ENCODE results near the gene FRS3. TPM values are rescaled to one million over a fixed set of nuclear protein-coding genes. Genes with fewer than 3 reads are reported as not detected.

Gene FRS3, protein sequence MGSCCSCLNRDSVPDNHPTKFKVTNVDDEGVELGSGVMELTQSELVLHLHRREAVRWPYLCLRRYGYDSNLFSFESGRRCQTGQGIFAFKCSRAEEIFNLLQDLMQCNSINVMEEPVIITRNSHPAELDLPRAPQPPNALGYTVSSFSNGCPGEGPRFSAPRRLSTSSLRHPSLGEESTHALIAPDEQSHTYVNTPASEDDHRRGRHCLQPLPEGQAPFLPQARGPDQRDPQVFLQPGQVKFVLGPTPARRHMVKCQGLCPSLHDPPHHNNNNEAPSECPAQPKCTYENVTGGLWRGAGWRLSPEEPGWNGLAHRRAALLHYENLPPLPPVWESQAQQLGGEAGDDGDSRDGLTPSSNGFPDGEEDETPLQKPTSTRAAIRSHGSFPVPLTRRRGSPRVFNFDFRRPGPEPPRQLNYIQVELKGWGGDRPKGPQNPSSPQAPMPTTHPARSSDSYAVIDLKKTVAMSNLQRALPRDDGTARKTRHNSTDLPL
- total RNA-seq (1 to 10 TPM; 7.5 to 7.6 TPM), polyA plus RNA-seq (1 to 10 TPM in 2 of 3 donors, under 1 TPM in 1; 0.91 to 2.8 (median 2.1) TPM), total RNA-seq (3.0 to 8.4 (median 3.9) reads per million in 6 experiments)

GRCh38 chr6:41779788-41780550 is at the start of gene FRS3:
TSS of gene FRS3 (minus strand) at chr6:41779900. CDS start at chr6:41776987, 2,913 bp downstream.
- no peaks in the 10 kb centered on the region for H3K9me3 Mint-ChIP-seq
- peaks cover 0 to 11% (median 0%) of the 10 kb centered on the region in 5 donors for H3K27me3 Mint-ChIP-seq
- peaks cover 0 to 19% (median 0%) of the 10 kb centered on the region in 3 donors for H3K36me3 Mint-ChIP-seq
- peaks cover 8 to 32% (median 24%) of the 10 kb centered on the region in 4 donors for H3K4me1 Mint-ChIP-seq
- ATAC-seq (peak; percentile 94 to 98), DNase-seq (peak; percentile 95 to 100 (median 99))
- peak within 1 kb of the TSS in 9 of 10 donors; percentile 58 to 88 (median 83) for H3K27ac Mint-ChIP-seq
- POLR2A ChIA-PET: interaction anchor here (0.7 to 1.5 kb wide), 4 partner anchors 10 to 435 kb away, joined by 3 read pairs; no protein-coding TSS in a partner anchor
- peak within 1 kb of the TSS; percentile 88 to 97 (median 92) for H3K4me3 Mint-ChIP-seq

DNA sequence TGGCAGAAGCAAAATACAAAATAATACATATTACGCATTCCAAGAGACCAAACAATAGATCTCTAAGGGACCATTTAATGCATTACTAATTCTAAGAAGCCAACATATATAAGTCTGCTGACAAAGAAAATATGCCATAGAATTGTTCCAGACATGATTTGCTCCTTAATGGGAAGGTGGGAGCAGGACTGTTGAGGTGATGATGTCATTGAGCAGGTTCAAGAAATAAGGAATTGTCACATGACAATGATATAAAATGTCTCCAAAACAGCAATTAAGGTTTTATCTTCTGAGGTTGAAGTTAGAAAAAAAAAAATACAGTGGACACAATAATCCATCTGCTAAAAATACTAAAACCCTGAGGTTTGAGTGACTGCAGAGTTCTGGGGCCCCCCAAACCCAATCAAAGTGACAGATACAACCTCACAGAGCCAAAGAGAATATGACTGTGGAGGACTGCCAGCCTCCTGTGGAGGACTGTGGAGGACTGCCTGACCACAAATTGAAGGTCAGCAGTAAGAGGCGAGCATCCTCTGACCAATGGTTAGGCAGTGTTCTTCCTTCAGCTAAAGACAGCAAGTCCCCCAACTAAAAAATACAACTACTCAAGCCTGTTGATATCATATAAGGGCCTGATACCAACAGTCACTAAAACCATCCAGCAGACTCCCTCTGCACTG is 46.8 kb upstream of the FRS3 start:
- no peak overlapping the region for H3K27ac Mint-ChIP-seq
- H3K27me3 Mint-ChIP-seq: no peaks in the 10 kb centered on the region
- ATAC-seq (no peak), DNase-seq (no peak)
- no peak overlapping the region for H3K4me3 Mint-ChIP-seq
- H3K4me1 Mint-ChIP-seq: no peaks in the 10 kb centered on the region
- POLR2A ChIA-PET: no interaction called here
- H3K9me3 Mint-ChIP-seq: no peaks in the 10 kb centered on the region
- peaks cover 0 to under 1% (median under 1%) of the 10 kb centered on the region in 3 donors for H3K36me3 Mint-ChIP-seq

DNA sequence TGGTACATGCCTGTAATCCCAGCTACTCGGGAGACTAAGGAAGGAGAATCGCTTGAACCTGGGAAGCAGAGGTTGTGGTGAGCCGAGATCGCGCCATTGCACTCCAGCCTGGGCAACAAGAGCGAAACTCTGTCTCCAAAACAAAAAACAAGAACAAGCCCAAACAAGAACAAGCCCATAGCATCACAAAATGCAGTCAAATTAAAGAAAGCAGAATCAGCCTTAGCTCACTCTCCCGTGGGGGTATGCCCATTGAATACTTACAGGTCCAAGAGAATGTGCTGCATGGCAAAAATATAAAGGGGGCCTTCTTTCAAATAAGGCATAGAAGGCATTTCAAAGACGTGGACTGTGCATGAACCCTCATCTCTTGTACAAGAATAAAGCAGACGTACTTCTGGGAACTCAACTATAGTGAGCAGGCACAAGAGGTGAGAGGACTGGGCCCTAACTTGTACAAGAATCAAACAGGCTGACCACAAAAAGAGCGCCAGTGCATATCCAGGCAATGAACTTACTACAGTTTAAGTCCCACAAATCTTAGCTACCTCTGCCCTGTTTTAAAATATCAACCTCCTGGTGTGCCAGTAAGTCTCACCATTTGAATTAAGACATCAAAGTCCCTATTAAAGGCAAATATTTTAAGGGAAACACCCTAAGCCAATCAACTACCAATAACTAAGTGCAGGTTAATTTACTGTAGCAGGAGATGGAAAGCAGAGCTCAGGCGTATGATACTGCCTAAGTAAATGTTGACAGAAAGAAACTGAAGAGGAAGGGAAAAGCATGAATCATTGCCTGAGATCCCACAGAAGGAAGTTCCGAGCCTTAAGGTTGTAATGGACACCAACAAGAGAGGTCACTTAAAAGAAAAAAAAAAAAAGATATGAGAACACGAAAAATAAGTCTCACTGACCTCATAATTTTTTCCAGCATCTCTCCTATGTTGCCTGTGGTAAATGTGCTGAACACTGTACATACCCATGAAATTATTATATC is 45.2 kb upstream of the FRS3 start:
- H3K27ac Mint-ChIP-seq: no peak overlapping the region

DNA sequence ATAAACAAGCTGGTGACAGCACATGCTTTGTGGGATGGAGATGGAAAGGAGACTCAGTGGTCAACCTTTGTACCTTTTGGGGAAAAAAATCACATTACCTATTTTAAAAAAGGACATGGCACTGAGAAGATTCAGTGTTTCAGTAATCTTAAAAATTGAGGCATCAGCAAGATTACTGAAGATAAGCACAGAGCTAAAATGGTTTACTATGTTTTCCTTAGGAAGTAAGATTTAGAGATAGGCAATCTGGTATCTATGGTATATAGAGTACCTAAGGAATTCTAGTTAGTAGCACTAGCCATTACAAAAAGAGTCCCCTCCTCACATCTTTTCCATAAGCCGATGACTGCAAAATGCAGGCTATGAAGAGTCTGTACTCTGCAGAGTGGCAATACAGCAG is 43.5 kb upstream of the FRS3 start:
- POLR2A ChIA-PET: no interaction called here
- no peaks in the 10 kb centered on the region for H3K27me3 Mint-ChIP-seq
- no peak overlapping the region for H3K27ac Mint-ChIP-seq
- DNase-seq (no peak), ATAC-seq (no peak)
- H3K4me3 Mint-ChIP-seq: no peak overlapping the region
- H3K36me3 Mint-ChIP-seq: no peaks in the 10 kb centered on the region
- H3K4me1 Mint-ChIP-seq: no peaks in the 10 kb centered on the region
- H3K9me3 Mint-ChIP-seq: no peaks in the 10 kb centered on the region

More for the DNA sequence above, 45.2 kb upstream of the FRS3 start:
- H3K27me3 Mint-ChIP-seq: no peaks in the 10 kb centered on the region
- H3K36me3 Mint-ChIP-seq: no peaks in the 10 kb centered on the region
- ATAC-seq: no peak
- H3K4me3 Mint-ChIP-seq: no peak overlapping the region
- no peaks in the 10 kb centered on the region for H3K4me1 Mint-ChIP-seq
- POLR2A ChIA-PET: no interaction called here
- no peaks in the 10 kb centered on the region for H3K9me3 Mint-ChIP-seq
- no peak for DNase-seq

GRCh38 chr6:41822021-41822420 is 42.3 kb upstream of the FRS3 start:
- no peak for ATAC-seq
- no peaks in the 10 kb centered on the region for H3K27me3 Mint-ChIP-seq
- no peaks in the 10 kb centered on the region for H3K4me1 Mint-ChIP-seq
- H3K27ac Mint-ChIP-seq: no peak overlapping the region
- POLR2A ChIA-PET: no interaction called here
- no peak for DNase-seq
- no peaks in the 10 kb centered on the region for H3K36me3 Mint-ChIP-seq
- no peak overlapping the region for H3K4me3 Mint-ChIP-seq
- no peaks in the 10 kb centered on the region for H3K9me3 Mint-ChIP-seq

- peak overlapping the region in 1 of 10 donors; percentile 39 for H3K27ac Mint-ChIP-seq
- H3K36me3 Mint-ChIP-seq: no peaks in the 10 kb centered on the region
- no peak for DNase-seq
- no peak overlapping the region for H3K4me3 Mint-ChIP-seq
- POLR2A ChIA-PET: no interaction called here
- H3K9me3 Mint-ChIP-seq: no peaks in the 10 kb centered on the region
- no peak for ATAC-seq
- H3K27me3 Mint-ChIP-seq: no peaks in the 10 kb centered on the region
- H3K4me1 Mint-ChIP-seq: no peaks in the 10 kb centered on the region
Observed at GRCh38 chr6:41821266-41821665, 41.6 kb upstream of the FRS3 start.

DNA sequence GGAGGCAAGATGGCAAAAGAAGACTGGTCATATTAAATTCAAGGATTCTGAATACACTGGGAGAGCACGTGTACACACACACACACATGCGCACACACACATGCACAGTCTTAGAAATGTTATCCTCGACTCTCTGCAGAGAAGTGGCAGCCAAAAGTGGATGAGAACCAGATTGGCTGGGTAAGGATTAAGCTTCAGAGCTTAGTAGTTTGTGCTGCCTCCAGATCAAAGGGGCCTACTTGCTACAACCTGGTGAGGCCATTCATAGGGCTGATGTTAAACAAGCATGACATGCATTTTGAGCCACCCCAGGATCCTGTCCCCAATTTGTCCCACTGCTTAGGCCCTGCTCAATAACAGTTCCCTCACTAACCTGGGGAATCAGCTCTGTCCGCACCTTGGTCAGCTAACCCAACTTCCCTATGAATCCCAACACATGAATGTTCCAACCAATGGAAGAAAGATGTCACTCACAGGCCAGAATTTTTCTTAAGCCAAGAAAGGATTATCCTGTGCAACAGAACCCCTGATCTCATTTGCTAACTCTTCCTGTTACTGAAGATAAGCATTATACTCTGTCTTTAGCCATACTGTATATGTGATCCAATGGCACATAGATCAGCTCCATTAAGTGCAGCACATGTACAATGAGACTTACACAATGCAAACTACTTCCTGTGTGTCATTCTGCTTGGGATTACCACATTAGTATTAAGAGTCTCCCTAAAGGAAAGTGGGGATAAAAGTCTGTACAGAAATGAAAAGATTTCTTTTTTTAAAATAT is 38.8 kb upstream of the FRS3 start:
- Mint-ChIP-seq H3K36me3 (no peaks in the 10 kb centered on the region), H3K27ac (no peak overlapping the region), H3K27me3 (no peaks in the 10 kb centered on the region), H3K9me3 (no peaks in the 10 kb centered on the region), H3K4me1 (no peaks in the 10 kb centered on the region), H3K4me3 (no peak overlapping the region)
- DNase-seq: no peak
- POLR2A ChIA-PET: no interaction called here
- no peak for ATAC-seq

DNA sequence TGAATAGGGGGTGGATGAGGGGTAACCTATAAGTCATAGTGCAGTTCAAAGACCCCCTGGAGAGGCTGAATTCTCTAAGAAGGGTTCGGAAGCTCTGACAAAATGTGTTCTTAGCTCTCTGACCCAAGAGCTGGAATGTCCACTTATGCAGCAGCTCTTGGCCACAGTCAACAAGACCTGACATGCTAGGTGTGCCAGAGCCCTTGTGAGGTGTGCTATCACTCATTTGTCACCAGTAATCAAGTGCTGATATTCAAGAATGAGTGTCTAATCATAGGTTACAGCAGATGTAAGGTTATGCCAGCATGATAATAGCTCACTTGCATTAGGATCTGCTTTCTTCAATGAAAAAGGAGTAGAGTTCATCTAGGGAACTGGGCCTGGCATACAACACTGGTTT is 35.9 kb upstream of the FRS3 start:
- no peak overlapping the region for H3K27ac Mint-ChIP-seq
- ATAC-seq (no peak), DNase-seq (no peak)
- no peak overlapping the region for H3K4me3 Mint-ChIP-seq
- no peaks in the 10 kb centered on the region for H3K9me3 Mint-ChIP-seq
- no peaks in the 10 kb centered on the region for H3K4me1 Mint-ChIP-seq
- POLR2A ChIA-PET: no interaction called here
- no peaks in the 10 kb centered on the region for H3K36me3 Mint-ChIP-seq
- H3K27me3 Mint-ChIP-seq: no peaks in the 10 kb centered on the region

DNA sequence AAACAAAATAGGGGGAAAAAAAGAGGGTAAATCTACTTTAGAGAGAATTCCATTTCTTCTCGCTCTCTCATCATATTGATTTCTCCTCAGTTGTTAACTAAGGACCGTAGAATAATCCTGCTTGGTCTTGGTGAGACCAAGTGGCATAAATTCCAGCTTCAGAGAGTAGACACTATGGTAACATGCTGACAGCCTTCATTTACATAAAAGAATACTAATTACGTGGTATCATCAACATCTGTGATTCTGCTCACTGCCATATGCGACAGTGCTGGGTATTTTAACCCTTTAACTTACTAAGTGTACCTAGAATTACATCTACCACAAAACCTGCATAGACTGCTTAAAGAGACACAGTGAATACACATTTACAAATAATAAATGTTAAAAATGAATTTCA is 34.9 kb upstream of the FRS3 start:
- ATAC-seq (no peak), DNase-seq (no peak)
- H3K36me3 Mint-ChIP-seq: no peaks in the 10 kb centered on the region
- H3K4me3 Mint-ChIP-seq: no peak overlapping the region
- H3K27me3 Mint-ChIP-seq: no peaks in the 10 kb centered on the region
- POLR2A ChIA-PET: no interaction called here
- H3K27ac Mint-ChIP-seq: no peak overlapping the region
- no peaks in the 10 kb centered on the region for H3K9me3 Mint-ChIP-seq
- H3K4me1 Mint-ChIP-seq: no peaks in the 10 kb centered on the region

DNA sequence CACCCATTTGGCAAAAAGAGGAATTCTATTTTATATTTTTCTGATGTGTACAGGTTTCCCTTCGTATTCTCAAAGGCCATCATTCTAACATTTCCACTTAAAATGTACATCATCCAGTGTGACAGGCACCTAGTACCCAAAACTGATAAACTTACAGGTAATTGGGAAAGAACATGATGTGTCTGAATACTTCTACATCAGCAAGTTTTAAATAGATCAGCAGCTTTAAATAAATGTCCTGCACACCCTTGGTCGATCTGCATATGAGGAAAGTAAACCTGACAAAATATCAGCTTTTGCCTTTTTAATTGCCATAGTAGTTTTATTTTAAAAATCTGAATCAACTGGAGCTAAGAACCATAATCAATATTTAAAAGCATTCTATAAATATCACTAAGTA is 34.3 kb upstream of the FRS3 start:
- no peak for DNase-seq
- Mint-ChIP-seq H3K4me3 (no peak overlapping the region), H3K27ac (no peak overlapping the region), H3K36me3 (no peaks in the 10 kb centered on the region), H3K27me3 (no peaks in the 10 kb centered on the region), H3K4me1 (no peaks in the 10 kb centered on the region), H3K9me3 (no peaks in the 10 kb centered on the region)
- POLR2A ChIA-PET: no interaction called here
- ATAC-seq: no peak

- H3K36me3 Mint-ChIP-seq: no peaks in the 10 kb centered on the region
- H3K9me3 Mint-ChIP-seq: no peaks in the 10 kb centered on the region
- no peaks in the 10 kb centered on the region for H3K27me3 Mint-ChIP-seq
- H3K4me1 Mint-ChIP-seq: no peaks in the 10 kb centered on the region
- DNase-seq (no peak), ATAC-seq (no peak)
- H3K4me3 Mint-ChIP-seq: no peak overlapping the region
- POLR2A ChIA-PET: no interaction called here
- H3K27ac Mint-ChIP-seq: no peak overlapping the region
Observed at GRCh38 chr6:41813469-41813868, 33.8 kb upstream of the FRS3 start.

Measured in naive thymus-derived CD8-positive, alpha-beta T cell (primary cell).